Measurements from ENCODE around the gene PRR11. TPM values are rescaled to one million over a fixed set of nuclear protein-coding genes. Genes with fewer than 3 reads are reported as not detected.
"Not testable (repeated sequence)": the region's sequence is repeated elsewhere in the genome, so short reads cannot be mapped to it uniquely, and the experiment has no call there.

PRR11 gene
- total and polyA plus RNA-seq, 5 experiments from 2014 or later, result 0.32 to 0.85 (median 0.66) TPM; not detected in 1

DNA sequence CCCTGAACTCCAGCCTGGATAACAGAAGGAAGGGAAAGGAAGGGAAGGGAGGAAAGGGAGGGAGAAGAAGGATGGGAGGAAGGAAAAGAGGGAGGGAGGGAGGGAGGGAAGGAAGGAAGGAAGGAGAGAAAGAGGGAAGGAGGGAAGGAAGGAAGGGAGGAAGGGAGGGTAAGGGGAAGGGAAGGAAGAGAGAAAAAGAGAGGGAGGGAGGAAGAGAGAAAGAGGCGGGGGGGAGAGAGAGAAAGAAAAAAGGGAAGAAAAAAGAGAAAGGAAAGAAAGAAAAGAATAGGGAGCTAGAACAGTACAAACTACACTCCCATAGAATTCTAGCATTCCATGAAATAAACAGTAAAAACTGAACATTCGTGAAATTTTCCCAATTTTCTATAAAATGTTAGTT lies 25.7 kb upstream of the PRR11 start:
- peaks cover 0 to 2% (median under 1%) of the 10 kb centered on the region in 4 donors for H3K4me1 Mint-ChIP-seq
- ATAC-seq, result no peak
- no peaks in the 10 kb centered on the region for H3K9me3 Mint-ChIP-seq
- POLR2A ChIA-PET, result no interaction called here
- H3K27ac Mint-ChIP-seq, result no peak overlapping the region
- H3K4me3 Mint-ChIP-seq, result no peak overlapping the region
- no peak for DNase-seq
- no peaks in the 10 kb centered on the region for H3K27me3 Mint-ChIP-seq
- H3K36me3 Mint-ChIP-seq, result peaks cover 0 to 31% (median 8%) of the 10 kb centered on the region in 3 donors

DNA sequence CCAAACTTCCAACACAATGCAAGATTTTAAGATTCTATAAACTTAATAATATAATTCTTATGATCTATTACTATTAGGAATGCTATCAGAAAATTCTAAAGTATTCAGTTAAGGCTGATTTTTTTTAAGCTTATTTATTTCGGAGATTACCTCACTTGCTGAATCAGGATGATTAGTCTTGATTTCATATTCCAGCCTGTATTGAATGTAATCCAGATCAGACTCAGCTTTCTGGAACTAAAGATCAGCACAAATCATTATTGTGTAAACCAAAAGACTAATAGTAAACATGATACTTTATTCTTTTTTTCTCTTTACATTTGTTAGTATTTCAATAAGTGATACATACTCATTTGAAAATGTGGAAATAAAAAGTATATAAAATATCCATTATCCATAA lies 24.4 kb upstream of the PRR11 start:
- Mint-ChIP-seq H3K4me3 (no peak overlapping the region), H3K27ac (no peak overlapping the region), H3K36me3 (peaks cover 0 to 28% (median 6%) of the 10 kb centered on the region in 3 donors), H3K4me1 (peaks cover 0 to 2% (median under 1%) of the 10 kb centered on the region in 4 donors), H3K9me3 (no peaks in the 10 kb centered on the region), H3K27me3 (no peaks in the 10 kb centered on the region)
- DNase-seq (no peak), ATAC-seq (no peak)
- POLR2A ChIA-PET, result no interaction called here

DNA sequence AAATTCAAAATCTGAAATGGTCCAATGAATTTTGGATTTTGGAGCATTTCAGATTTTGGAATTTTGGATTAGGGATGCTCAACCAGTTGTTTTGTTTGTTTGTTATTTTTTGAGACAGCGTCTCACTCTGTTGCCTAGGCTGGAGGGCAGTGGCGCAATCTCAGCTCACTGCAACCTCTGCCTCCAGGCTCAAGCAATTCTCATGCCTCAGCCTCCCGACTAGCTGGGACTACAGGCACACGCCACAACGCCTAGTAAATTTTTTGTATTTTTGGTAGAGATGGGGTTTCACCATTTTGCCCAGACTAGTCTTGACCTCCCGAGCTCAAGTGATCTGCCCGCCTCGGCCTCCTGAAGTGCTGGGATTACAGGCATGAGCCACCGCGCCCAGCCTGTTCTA lies 17.2 kb upstream of the PRR11 start:
- H3K4me3 Mint-ChIP-seq, POLR2A ChIA-PET, DNase-seq, H3K27me3 Mint-ChIP-seq, H3K27ac Mint-ChIP-seq, H3K4me1 Mint-ChIP-seq, ATAC-seq, H3K36me3 Mint-ChIP-seq, H3K9me3 Mint-ChIP-seq: not testable (repeated sequence)

DNA sequence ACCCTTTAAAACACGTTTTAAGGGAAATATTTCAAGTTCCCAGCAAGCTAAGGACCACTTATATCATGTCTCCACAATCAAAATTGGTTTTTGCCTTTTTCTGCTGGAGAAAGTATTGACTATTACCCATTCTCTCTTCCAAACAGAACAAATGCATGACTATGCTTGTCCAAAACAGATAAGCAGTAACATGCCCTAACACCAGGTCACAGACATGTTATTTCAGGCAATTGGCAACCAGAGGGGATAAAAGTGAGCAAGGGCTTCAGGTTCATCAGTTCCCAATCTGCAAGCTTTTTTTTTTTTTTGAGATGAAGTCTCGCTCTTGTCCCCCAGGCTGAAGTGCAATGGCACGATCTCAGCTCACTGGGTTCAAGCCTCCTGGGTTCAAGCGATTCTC lies 15.6 kb upstream of the PRR11 start:
- H3K36me3 Mint-ChIP-seq, result peaks cover 0 to 11% (median 0%) of the 10 kb centered on the region in 3 donors
- H3K9me3 Mint-ChIP-seq, result no peaks in the 10 kb centered on the region
- POLR2A ChIA-PET, result no interaction called here
- no peak overlapping the region for H3K27ac Mint-ChIP-seq
- DNase-seq (no peak), ATAC-seq (no peak)
- no peaks in the 10 kb centered on the region for H3K27me3 Mint-ChIP-seq
- H3K4me1 Mint-ChIP-seq, result peaks cover 0 to 5% (median 3%) of the 10 kb centered on the region in 4 donors
- no peak overlapping the region for H3K4me3 Mint-ChIP-seq

DNA sequence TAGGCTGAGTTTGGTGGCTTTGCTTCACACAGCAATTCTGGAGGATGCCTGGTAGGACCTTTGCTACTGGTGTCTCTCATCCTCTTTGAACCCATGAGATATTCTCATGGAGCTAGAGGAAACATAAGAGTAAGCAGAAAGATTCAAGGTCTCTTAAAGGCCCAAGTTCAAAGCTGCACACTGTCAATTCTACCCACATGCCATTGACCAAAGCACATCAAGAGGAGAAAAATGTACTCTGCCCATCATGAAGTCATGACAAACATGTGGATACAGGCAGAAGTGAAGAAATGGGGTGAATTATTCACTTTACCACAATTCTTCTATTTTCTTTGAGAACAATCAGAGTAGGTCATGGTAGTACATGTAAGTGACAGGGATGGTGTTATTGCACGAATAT lies 13.7 kb upstream of the PRR11 start:
- ATAC-seq, result no peak

DNA sequence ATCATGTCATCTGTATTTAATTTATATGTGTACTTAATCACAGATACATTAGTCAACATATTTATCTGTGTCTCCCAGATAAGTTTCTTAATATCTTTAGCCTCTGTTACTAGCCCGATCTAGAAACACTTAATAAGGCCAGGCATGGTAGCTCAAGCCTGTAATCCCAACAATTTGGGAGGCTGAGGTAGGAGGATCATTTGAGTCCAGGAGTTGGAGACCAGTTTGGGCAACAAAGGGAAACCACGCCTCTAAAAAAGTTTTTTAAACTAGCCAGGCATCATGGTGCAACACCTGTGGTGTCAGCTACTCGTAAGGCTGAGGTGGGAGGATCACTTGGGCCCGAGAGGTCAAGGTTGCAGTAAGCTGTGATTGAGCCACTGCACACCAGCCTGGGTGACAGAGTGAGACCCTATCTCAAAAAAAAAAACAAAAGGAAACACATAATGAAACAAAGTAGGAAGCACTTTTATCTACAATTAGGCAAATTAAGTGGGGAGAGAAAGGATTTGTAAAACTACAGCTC lies 9.9 kb upstream of the PRR11 start:
- peaks cover 7 to 15% (median 10%) of the 10 kb centered on the region in 4 donors for H3K4me1 Mint-ChIP-seq
- ATAC-seq (no peak), DNase-seq (no peak)
- peaks cover 0 to 14% (median 0%) of the 10 kb centered on the region in 3 donors for H3K36me3 Mint-ChIP-seq
- POLR2A ChIA-PET, result no interaction called here
- H3K4me3 Mint-ChIP-seq, result no peak overlapping the region
- peak overlapping the region in 1 of 10 donors; percentile 63 for H3K27ac Mint-ChIP-seq
- no peaks in the 10 kb centered on the region for H3K9me3 Mint-ChIP-seq
- no peaks in the 10 kb centered on the region for H3K27me3 Mint-ChIP-seq

More for the DNA sequence above, 13.7 kb upstream of the PRR11 start:
- Mint-ChIP-seq H3K27ac (no peak overlapping the region), H3K27me3 (no peaks in the 10 kb centered on the region), H3K4me1 (peaks cover 0 to 5% (median 4%) of the 10 kb centered on the region in 4 donors), H3K4me3 (no peak overlapping the region), H3K36me3 (peaks cover 0 to 11% (median 0%) of the 10 kb centered on the region in 3 donors), H3K9me3 (no peaks in the 10 kb centered on the region)
- no peak for DNase-seq
- POLR2A ChIA-PET, result no interaction called here

DNA sequence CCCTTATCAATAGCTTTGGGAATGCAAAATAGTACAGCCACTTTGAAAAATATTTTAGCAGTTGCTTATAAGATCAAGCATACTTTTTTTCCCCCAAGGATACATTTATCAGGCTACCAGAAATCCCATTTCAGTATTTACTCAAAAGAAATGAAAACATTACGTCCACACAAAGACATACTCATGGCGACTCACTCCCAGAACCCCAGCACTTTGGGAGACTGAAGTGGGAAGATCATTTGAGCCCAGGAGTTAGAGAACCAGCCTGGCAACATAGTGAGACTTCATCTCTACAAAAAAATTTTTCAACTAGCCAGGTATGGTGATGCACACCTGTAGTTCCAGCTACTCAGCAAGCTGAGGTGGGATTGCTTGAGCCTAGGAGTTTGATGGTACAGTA lies 6.5 kb upstream of the PRR11 start:
- Mint-ChIP-seq H3K27me3 (no peaks in the 10 kb centered on the region), H3K4me3 (no peak overlapping the region), H3K4me1 (peaks cover 7 to 36% (median 23%) of the 10 kb centered on the region in 4 donors), H3K27ac (no peak overlapping the region), H3K9me3 (no peaks in the 10 kb centered on the region), H3K36me3 (peaks cover 0 to 12% (median 0%) of the 10 kb centered on the region in 3 donors)
- ATAC-seq, result no peak
- POLR2A ChIA-PET, result no interaction called here
- no peak for DNase-seq

DNA sequence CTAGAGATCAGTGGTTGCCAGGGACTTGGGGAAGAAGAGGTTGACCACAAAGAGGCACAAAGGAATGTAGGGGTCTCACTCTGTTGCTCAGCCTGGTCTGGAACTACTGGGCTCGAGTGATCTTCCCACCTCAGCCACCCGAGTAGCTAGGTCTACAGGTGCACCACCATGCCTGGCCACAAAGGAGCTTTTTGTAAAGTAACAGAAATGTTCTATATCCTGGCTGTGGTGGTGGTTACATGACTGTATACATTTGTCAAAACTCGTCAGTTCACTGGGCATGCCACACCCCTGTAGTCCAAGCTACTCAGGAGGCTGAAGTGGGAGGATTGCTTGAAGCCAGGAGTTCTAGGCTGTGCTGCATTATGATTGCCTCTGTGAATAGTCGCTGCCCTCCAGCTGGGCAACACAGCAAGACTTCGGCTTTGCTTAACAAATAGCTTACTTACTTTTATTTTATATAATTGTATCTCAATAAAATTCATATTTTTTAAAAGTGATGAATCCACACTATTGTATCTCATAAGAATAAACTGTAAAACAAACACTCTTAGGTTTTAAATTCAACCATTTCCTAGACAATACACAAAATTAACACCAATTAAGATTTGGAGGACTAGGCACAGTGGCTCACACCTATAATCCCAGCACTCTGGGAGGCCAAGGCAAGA lies 5.6 kb upstream of the PRR11 start:
- H3K4me3 Mint-ChIP-seq, result no peak overlapping the region
- H3K9me3 Mint-ChIP-seq, result no peaks in the 10 kb centered on the region
- peaks cover 4 to 40% (median 24%) of the 10 kb centered on the region in 4 donors for H3K4me1 Mint-ChIP-seq
- peaks cover 0 to 5% (median 0%) of the 10 kb centered on the region in 3 donors for H3K36me3 Mint-ChIP-seq
- POLR2A ChIA-PET, result no interaction called here
- H3K27ac Mint-ChIP-seq, result peak overlapping the region in 1 of 10 donors; percentile 5
- DNase-seq, result no peak
- H3K27me3 Mint-ChIP-seq, result no peaks in the 10 kb centered on the region
- no peak for ATAC-seq

DNA sequence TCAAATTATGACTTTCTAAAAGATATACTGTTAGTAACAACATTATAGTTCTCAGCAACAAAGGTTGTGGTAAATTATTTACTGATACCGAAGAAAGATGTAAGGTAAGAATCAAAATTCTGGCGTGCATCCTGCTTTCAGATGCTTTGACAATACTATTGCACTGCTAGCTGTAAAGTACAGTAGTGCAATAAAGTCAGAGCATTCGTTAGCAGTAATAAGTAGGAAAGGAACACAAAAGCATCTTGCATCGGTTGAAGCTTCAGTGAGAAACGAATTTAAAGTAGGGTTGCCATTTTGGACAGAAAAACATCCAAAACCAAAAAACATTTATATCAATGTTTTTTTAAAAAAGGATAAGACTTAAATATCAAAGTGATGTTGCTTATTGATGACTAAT lies 4.5 kb upstream of the PRR11 start:
- Mint-ChIP-seq H3K27ac (no peak overlapping the region), H3K4me3 (no peak overlapping the region), H3K27me3 (no peaks in the 10 kb centered on the region), H3K36me3 (peaks cover 0 to 5% (median 0%) of the 10 kb centered on the region in 3 donors), H3K4me1 (peaks cover 4 to 37% (median 24%) of the 10 kb centered on the region in 4 donors), H3K9me3 (no peaks in the 10 kb centered on the region)
- no peak for ATAC-seq
- no peak for DNase-seq
- POLR2A ChIA-PET, result no interaction called here

DNA sequence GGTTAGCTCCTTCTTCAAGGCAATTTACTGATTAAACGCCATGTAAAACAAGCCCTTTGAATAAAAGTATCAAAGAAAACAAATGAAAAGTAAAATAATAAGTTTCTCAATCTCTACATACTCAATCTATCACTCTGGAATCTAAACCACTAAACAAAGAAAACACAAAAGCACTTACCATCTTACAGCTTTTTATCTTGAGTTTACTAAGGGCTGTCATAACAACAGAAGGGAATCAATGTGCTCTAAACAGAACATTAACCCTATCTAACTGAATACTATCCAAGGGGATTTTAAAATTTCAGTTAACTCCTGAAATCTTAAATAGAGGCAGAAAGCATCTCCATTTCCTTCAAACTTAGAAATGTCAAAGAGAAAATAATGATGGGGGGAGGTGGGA lies 4.0 kb upstream of the PRR11 start:
- Mint-ChIP-seq H3K36me3 (peaks cover 0 to 5% (median 0%) of the 10 kb centered on the region in 3 donors), H3K27me3 (no peaks in the 10 kb centered on the region), H3K4me1 (peaks cover 4 to 37% (median 24%) of the 10 kb centered on the region in 4 donors), H3K27ac (peak overlapping the region in 4 of 10 donors; percentile 1 to 50 (median 30)), H3K9me3 (no peaks in the 10 kb centered on the region), H3K4me3 (no peak overlapping the region)
- DNase-seq (no peak), ATAC-seq (no peak)
- POLR2A ChIA-PET, result no interaction called here

DNA sequence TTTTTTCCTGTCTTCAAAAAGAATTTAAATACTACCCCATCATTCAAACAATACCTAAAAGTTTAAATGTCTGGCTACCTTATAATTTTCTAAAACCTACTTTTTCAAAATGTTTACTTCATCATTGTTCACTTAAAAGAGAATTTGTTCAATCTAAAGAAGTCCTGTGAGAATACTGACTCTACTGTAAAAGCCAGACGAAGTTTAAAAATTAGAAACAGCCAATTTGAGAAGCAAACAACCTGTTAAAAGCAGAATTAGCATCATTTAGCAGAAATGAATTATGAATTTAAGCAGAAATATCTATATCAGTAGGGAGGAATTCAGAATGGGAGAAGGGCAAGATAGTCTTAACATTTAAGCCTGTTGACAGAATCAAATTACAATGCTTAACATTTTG lies 2.6 kb upstream of the PRR11 start:
- Mint-ChIP-seq H3K4me1 (peaks cover 4 to 40% (median 24%) of the 10 kb centered on the region in 4 donors), H3K27ac (peak overlapping the region in 4 of 10 donors; percentile 5 to 68 (median 50)), H3K9me3 (no peaks in the 10 kb centered on the region), H3K27me3 (no peaks in the 10 kb centered on the region), H3K4me3 (peak overlapping the region in 6 of 10 donors; percentile 8 to 67 (median 52)), H3K36me3 (peaks cover 0 to 5% (median 0%) of the 10 kb centered on the region in 3 donors)
- no peak for ATAC-seq
- DNase-seq, result no peak
- POLR2A ChIA-PET, result no interaction called here

DNA sequence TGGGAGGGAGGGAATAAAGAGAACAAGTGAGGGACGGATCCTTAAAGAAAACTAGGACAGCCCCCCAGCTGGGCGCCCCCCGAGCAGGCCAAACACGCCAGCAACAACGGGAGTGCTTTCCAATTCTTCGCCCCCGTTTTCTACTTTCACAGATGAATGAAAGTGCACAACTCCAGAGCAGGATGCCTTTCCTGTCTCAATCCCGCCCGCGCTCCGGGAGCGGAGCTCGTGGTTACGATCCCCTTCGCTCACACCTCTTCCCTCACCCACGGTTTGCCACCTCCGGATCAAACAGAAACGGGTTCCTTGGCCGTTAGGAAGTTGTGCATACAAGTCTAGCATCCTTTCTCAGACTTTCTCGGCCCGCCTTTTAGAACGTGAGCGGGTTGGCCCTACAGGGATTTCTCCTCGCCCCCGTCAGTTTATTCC lies 1.2 kb upstream of the PRR11 start:
- peaks cover 0 to 5% (median 0%) of the 10 kb centered on the region in 3 donors for H3K36me3 Mint-ChIP-seq
- ATAC-seq (no peak), DNase-seq (peak in 3 of 10 donors; percentile 9 to 30 (median 26))
- peaks cover 4 to 40% (median 23%) of the 10 kb centered on the region in 4 donors for H3K4me1 Mint-ChIP-seq
- H3K27ac Mint-ChIP-seq, result no peak overlapping the region
- no peak overlapping the region for H3K4me3 Mint-ChIP-seq
- no peaks in the 10 kb centered on the region for H3K27me3 Mint-ChIP-seq
- no peaks in the 10 kb centered on the region for H3K9me3 Mint-ChIP-seq
- POLR2A ChIA-PET, result interaction anchor here (1.1 to 2.1 kb wide), 4 partner anchors 48 to 817 kb away, joined by 3 to 18 read pairs (median 6); partner anchors contain the start of genes CLTC, SMG8 and TRIM37

DNA sequence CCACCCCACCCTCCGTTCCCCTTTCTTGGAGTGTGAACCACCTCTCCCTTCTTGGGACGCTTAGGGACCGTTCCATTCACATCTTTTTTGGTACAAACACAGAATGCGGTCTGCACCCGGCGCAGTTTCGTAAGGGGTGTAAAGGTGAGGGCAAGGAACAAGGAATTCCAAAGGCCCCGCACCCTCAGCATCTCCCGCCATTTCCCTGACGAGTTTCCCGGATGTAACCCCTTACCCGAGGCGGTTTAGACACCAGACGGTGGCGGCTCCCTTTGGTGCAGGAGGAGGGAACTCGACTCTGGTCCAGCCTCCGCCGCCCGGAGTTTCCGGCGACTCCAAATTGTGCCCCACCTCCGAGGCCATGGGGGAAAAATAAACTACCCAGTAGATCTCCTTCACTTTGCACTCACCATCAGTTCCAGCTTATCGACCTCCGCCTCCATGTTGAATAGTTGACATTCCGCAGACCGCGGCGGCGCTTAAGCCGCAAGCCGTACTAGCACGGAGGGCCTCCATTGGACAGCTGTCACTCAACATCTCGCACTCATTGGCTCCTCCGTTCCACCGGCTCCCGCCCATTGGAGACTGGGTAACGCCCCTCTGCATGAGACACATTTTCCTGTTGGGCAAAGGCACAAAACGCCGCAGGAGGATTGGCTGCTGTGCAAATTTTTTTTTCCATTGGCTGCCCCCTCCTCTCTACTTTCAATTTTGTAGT lies 666 bp upstream of the PRR11 start, which contains the start of gene SKA2:
Gene SKA2, minus strand, starts transcription at position 466 of the 718 bp plus-strand sequence. Its CDS starts 23 bp downstream, at position 443.
- Mint-ChIP-seq H3K27me3 (no peaks in the 10 kb centered on the region), H3K36me3 (peaks cover 0 to 2% (median 0%) of the 10 kb centered on the region in 3 donors), H3K4me3 (no peak within 1 kb of the TSS), H3K4me1 (peaks cover 2 to 40% (median 18%) of the 10 kb centered on the region in 4 donors), H3K9me3 (no peaks in the 10 kb centered on the region), H3K27ac (no peak within 1 kb of the TSS)
- peak in 8 of 10 donors; percentile 83 to 99 (median 96) for DNase-seq
- ATAC-seq, result peak; percentile 84
- POLR2A ChIA-PET, result interaction anchor here (0.6 to 2.1 kb wide), 13 partner anchors 11 to 1305 kb away, joined by 3 to 18 read pairs (median 4); partner anchors contain the start of genes CLTC, MRPS23, MTMR4 and RAD51C
